H4 (cell line): ENCODE measurements around the gene CEBPZOS. TPM values are rescaled to one million over a fixed set of nuclear protein-coding genes. Genes with fewer than 3 reads are reported as not detected.
A peak's percentile ranks its signal among the peaks of the same experiment; 100 is the strongest.

Source experiments
- DNase-seq: peaks from one replicate; pipeline ENCODE4 v3.0.0-alpha.2; 2015; ENCODE audit warnings: low spot score
- total RNA-seq: library from RNA; depleted of rRNA; stranded (reverse); fragments of >200 nt; shearing (Covaris generic); gene quantifications from 2 replicates; pipeline ENCODE4 v1.2.3, GENCODE V29; 2014; rRNA removed

CEBPZOS gene
- total RNA-seq: 7.2 and 8.8 TPM in 2 replicates

DNA sequence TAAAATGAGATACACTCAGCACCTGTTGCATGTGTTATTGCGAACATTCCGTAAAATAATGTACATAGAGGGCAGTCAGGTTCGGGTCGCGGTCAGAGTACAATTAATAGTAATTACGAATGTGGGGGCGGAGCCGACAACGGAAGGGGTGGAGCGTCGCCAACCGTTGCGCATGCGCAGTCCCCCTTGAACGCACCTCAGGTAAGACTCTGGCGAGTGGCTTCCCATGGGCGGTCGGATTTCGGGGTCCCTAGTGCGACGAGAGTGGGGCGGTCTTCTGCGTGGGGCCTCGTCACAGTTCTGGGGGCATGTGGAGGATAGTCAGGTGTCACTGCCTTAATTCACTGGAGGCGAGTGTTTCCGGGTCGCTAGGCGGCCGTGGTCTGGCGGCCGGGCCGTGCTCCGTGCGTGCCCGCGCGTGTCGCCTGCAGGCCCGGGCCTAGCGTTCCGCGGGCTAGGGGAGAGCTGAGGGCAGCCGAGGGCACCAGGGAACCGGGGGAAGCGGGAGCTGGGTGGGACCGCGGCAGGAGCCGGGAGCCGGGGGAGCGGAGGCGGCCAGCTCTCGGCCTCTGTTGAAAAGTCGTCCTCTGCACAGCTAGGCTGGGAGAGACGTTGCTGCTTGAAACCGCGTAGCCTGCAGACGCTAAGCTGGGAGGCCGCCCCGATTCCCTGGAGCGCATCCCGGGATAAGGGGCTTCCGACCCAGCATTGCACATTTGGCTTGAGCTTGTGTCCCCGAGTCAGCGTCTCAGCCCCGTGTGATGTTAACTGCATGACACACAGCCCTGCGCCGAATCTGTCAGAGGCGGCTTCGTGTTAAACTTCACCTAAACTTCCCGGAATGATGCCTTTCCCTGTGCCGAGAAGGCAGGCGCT is at the start of gene CEBPZOS:
TSS of gene CEBPZOS (plus strand) at position 177 of the 876 bp plus-strand sequence. CDS start 3,209 bp downstream, outside the sequence.
- DNase-seq: no peak

DNA sequence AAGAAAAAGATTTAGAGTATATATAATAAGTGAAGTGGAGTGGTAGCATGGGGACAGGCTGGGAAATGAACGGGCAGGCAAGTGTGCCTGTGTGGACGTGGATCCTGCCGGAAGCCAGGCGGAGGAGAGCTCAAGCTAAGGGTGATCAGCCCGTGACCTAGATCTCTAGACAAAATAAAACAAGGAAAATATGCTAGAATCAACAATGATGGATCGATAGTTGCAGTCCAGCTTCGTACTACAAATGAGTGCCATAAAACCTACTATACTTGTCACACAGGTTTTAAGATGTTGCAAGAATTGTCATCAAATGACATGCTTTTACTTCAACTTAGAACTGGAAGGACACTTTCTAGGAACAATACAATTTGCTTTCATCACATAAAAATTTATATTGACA is 48.0 kb upstream of the CEBPZOS start:
- DNase-seq: no peak

DNA sequence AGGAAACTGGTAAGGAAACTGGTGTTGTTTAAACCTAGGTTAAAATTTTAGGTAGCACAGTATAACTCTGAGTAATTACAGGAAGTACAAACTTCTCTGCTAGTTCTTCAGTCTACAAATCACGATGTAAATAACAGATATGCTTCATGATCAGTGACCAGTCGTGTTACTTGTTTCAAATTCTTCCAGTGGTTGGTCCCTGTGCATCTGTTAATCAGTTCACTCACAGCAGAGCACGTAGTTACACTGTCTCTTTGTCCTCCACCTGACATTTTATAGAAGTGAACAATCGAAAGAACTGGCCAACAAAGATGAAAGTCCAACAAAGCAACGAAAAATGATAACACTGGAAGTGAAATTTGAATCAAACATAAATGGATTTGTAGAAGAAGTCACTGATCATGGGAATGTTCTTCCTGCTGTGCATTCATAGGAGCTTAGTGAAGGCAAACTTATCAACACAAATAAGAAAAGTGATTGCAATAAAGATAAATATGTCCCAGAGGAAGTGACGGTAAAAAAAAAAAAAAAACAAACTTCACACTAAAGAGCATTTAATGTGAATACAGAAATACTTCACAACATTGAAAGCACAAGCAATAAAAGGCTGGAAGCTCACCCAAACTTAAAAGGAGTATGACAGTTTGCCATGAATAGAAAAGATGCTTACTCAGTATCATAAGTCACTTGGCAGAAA is 46.5 kb upstream of the CEBPZOS start:
- no peak for DNase-seq

- DNase-seq: no peak
These were observed 43.1 kb upstream of the CEBPZOS start for GRCh38 chr2:37153224-37153623.

- DNase-seq: no peak
These were observed 41.5 kb upstream of the CEBPZOS start for GRCh38 chr2:37154785-37155184.

- DNase-seq: no peak
These were observed 40.0 kb upstream of the CEBPZOS start for GRCh38 chr2:37156071-37156856.

- DNase-seq: peak; percentile 56
These were observed 39.2 kb upstream of the CEBPZOS start, which contains the start of gene EIF2AK2 for GRCh38 chr2:37156857-37157714. TSS of gene EIF2AK2 (minus strand) at chr2:37156980. CDS start at chr2:37147806, 9,174 bp downstream.

DNA sequence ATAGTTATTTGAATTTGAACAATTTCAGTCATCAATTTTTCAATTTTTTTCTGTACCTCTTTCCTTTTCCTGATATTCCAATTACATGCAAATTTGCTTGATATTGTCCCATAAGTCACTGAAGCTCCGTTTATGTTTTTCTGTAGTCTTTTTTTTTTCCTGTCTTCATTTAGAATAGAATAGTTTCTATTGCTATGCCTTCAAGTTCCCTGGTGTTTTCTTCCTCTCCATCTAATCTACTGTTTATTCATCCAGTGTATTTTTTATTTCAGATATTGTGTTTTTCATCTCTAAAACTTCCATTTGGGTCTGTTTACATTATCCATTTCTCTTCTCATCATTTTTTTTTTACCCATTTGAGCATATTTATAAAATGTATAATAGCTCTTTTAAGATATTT is 31.5 kb upstream of the CEBPZOS start:
- no peak for DNase-seq

DNA sequence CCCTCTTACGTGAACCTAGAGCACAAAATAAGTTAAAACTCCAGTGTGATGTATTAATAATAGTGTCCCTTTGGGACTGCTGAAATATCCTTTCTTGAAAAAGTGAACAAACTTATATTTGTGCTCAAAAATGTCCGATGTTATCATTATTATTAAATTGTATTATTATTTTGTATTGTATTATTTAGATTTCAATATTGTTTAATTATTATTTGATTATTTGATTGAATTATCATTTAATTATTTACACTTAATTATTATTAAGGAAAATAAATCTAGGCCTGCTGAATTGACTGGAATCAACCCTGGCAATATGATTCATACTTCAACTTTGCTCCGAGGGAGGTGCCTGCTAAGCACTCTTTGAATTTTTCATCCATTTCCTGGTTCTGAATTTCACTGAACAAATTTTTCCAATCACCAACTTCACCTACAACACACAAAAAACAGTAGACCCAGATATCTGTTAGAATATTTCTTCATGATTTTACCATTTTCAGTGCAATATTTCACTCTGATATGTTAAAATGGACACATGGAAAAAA is 28.6 kb upstream of the CEBPZOS start:
- no peak for DNase-seq

DNA sequence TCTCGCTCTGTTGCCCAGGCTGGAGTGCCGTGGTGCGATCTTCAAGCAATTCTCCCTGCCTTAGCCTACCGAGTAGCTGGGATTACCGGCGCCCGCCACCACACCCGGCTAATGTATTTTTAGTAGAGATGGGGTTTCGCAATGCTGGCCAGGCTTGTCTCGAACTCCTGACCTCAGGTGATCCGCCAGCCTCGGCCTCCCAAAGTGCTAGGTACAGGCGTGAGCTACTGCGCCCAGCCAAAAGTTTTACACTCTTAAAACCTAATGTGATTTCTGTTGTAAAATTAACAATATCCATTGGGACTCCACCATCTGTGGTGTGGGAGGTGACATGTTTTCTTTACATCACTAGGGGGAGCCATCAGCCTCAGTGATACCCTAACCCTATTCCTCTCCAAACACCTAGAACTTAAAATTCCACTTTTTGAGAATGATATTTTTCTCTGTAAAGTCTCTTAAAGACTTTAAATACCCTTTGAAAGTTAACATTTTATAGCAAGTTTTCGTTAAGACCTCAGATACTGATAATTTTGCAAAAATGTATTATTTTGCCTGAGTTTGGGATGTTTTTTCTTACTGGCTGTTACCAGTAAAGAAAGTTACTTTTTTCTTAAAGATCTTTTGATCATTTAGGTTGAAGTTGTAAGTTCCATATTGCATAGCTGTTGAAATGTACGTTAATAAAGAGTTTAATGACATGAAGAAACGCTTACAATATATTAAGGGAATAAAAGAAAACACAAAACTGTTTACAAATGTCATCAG is 27.9 kb upstream of the CEBPZOS start:
- no peak for DNase-seq

- no peak for DNase-seq
These were observed 24.7 kb upstream of the CEBPZOS start for GRCh38 chr2:37171624-37171950.

DNA sequence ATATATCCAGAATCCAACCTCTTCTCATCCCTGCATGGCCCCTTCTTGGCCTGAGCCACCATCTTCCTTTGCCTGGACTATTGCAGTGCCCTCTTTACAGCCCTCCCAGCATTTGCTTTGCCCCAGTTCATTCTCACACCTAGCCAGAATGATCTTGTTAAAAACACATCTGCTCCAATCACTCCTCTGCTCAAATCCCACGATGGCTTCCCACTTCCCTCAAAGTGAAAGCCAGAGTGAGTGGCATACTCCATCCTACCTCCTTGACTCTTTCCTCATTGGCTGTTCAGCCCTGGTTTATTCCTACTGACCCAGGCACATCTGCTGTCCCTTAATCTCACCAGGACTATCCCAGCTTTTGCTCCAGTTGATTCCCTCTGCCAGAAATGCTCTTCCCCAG is 22.6 kb upstream of the CEBPZOS start:
- DNase-seq: no peak

GRCh38 chr2:37180006-37180639 is 16.2 kb upstream of the CEBPZOS start:
- DNase-seq: no peak

GRCh38 chr2:37180640-37181039 is 15.7 kb upstream of the CEBPZOS start:
- DNase-seq: no peak

GRCh38 chr2:37181726-37182684 is 14.3 kb upstream of the CEBPZOS start:
- no peak for DNase-seq

GRCh38 chr2:37188570-37188969 is 7.7 kb upstream of the CEBPZOS start, which contains the start of gene SULT6B1:
TSS of gene SULT6B1 (minus strand) at chr2:37188670. CDS start at chr2:37188640, 30 bp downstream.
- no peak for DNase-seq

DNA sequence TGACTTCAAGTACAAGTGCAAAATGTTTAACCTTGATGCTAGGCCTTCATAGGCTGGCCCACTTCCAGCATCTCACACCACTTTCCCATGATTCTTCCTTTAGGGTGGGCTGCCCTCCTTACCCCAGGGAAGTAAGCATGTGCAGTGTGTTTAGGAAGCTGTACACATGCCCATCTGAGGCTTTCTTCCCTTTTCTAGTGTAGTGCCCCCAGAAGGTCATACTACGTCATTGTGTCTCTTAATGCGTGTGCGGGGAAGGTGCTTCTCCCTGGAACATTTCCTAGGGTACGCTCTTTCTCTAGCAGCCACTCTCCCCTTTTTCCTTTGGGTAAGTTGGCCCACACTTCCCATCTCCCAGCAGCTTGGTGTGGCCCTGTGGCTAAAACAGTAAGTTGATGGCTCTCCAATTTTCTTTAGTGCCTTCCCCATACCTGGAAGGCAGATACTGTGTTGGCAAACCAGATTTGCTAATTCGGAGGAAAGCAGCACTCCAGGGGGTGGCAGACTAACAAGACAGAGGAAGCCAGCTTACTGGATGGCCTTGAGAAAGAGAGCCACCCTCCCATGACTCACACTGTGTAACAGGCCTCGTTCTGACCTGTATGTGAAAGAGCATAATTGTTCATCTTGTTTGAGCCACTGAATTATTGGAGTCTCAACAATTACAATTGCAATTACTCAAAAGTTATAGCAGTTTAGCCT is 6.7 kb upstream of the CEBPZOS start:
- peak; percentile 40 for DNase-seq

DNA sequence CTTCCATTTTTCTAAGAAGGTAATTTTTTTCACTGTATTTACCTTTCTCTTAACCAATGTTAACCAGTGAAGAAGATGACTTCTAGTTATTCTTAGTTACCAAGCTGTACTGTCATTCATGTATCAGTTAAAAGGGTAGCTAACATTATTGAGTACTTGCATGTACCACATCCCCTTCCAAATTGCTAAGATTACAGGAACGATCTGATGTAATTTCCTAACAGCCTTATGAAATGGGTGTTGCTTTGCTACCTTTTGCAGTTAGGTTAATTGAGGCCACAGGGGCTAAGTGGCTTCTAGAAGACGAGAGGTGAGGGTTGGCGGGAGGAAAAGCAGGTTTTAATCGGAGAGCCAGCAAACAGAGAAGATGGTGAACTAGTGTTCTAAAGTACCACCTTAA is 6.0 kb upstream of the CEBPZOS start:
- DNase-seq: no peak
